PC-3 (cell line): ENCODE measurements around the gene AK1. TPM values are rescaled to one million over a fixed set of nuclear protein-coding genes. Genes with fewer than 3 reads are reported as not detected.

ENCODE experiments used
- ATAC-seq: fragments of 200-7000 bp; cut with Tn5 transposase; 2 replicates; pipeline ENCODE4 v1.9.1; 2020; ENCODE audit warnings: mild to moderate bottlenecking, moderate library complexity
- BruUV-seq: library from RNA; stranded (reverse); fragments of 400-500 nt; replicated peaks from 2 replicates; lab custom pipeline; 2021; lab: Mats Ljungman, UMichigan
- CTCF ChIA-PET: fragments of 300-600 bp; sonication (Branson Sonifier 250); formaldehyde crosslinking; loops from one replicate; lab custom pipeline; 2022; ENCODE audit warnings: antibody characterized with exemption; lab: Charles Lee
- POLR2A ChIA-PET: fragments of 300-600 bp; sonication (Branson Sonifier 250); formaldehyde crosslinking; loops from one replicate; lab custom pipeline; 2022; ENCODE audit warnings: antibody characterized with exemption; ENCODE audit not compliant: unreplicated experiment; lab: Charles Lee
- DNase-seq: peaks from one replicate; pipeline ENCODE4 v3.0.0-alpha.2; 2015
- H2AFZ ChIP-seq: fragments of 300-600 bp; sonication (generic); 2 replicates; pipeline ENCODE4 v1.6.0; 2016; ENCODE audit warnings: antibody characterized with exemption, low read length
- H3F3A ChIP-seq: fragments of 300-600 bp; sonication (generic); one replicate; pipeline ENCODE4 v1.6.0; 2017; ENCODE audit warnings: antibody characterized with exemption, low read length, control low read depth, mild to moderate bottlenecking; ENCODE audit not compliant: unreplicated experiment
- H3K27ac ChIP-seq: fragments of 300-600 bp; sonication (generic); 2 replicates; pipeline ENCODE4 v1.5.1; 2016; ENCODE audit warnings: mild to moderate bottlenecking, low read length
- H3K27me3 ChIP-seq: fragments of 300-600 bp; sonication (generic); 2 replicates; pipeline ENCODE4 v1.6.1; 2016; ENCODE audit warnings: low read length, mixed read lengths
- H3K36me3 ChIP-seq: fragments of 300-600 bp; sonication (generic); 2 replicates; pipeline ENCODE4 v1.6.1; 2016; ENCODE audit warnings: low read depth, mixed run types, low read length, mixed read lengths
- H3K4me1 ChIP-seq: fragments of 300-600 bp; sonication (generic); 2 replicates; pipeline ENCODE4 v1.5.1; 2016; ENCODE audit warnings: low read length; ENCODE audit not compliant: insufficient read depth
- H3K4me2 ChIP-seq: fragments of 300-600 bp; sonication (generic); 2 replicates; pipeline ENCODE4 v1.6.0; 2016; ENCODE audit warnings: low read length
- H3K4me3 ChIP-seq: fragments of 300-600 bp; sonication (generic); 2 replicates; pipeline ENCODE4 v1.5.1; 2016; ENCODE audit warnings: mild to moderate bottlenecking, low read length, mixed read lengths
- H3K79me2 ChIP-seq: fragments of 300-600 bp; sonication (generic); 2 replicates; pipeline ENCODE4 v1.6.1; 2017; ENCODE audit warnings: low read length, mixed read lengths
- H3K9ac ChIP-seq: fragments of 300-600 bp; sonication (generic); 2 replicates; pipeline ENCODE4 v1.6.0; 2016; ENCODE audit warnings: mild to moderate bottlenecking, low read length
- H3K9me2 ChIP-seq: fragments of 300-600 bp; sonication (generic); replicated peaks from 2 replicates; pipeline ENCODE4 v1.6.1; 2016; ENCODE audit warnings: mixed run types, low read length, mixed read lengths
- H3K9me3 ChIP-seq: fragments of 300-600 bp; sonication (generic); 2 replicates; pipeline ENCODE4 v1.6.1; 2016; ENCODE audit warnings: low read length, mixed read lengths
- H4K20me1 ChIP-seq: fragments of 300-600 bp; sonication (generic); 2 replicates; pipeline ENCODE4 v1.6.1; 2016; ENCODE audit warnings: low read length, mixed read lengths
- CTCF ChIP-seq: fragments of 300-600 bp; sonication (generic); conservative IDR thresholded peaks from 2 replicates; pipeline ENCODE4 v1.5.1; 2017; ENCODE audit warnings: antibody characterized with exemption, low read depth, mild to moderate bottlenecking, low read length
- EZH2 ChIP-seq: fragments of 300-600 bp; sonication (generic); IDR thresholded peaks from one replicate; pipeline ENCODE4 v1.6.1; 2017; ENCODE audit warnings: antibody characterized with exemption, mild to moderate bottlenecking, low read length; ENCODE audit not compliant: unreplicated experiment
- EZH2phosphoT487 ChIP-seq: fragments of 300-600 bp; sonication (generic); IDR thresholded peaks from 2 replicates; pipeline ENCODE4 v1.6.1; 2018; ENCODE audit warnings: mild to moderate bottlenecking, antibody characterized with exemption, low read length, borderline replicate concordance
- intact Hi-C: fragments of 100-400 bp; cut with micrococcal nuclease; formaldehyde crosslinking; loops from 2 replicates; pipeline ENCODE4 v1.9.0; 2023
- total RNA-seq: library from RNA; depleted of rRNA; stranded (reverse); fragments of >200 nt; gene quantifications from 2 replicates; pipeline ENCODE4 v1.2.3, GENCODE V29; 2014

The AK1 gene
- total RNA-seq, 1 experiment from 2014 or later: 79.1 TPM

DNA sequence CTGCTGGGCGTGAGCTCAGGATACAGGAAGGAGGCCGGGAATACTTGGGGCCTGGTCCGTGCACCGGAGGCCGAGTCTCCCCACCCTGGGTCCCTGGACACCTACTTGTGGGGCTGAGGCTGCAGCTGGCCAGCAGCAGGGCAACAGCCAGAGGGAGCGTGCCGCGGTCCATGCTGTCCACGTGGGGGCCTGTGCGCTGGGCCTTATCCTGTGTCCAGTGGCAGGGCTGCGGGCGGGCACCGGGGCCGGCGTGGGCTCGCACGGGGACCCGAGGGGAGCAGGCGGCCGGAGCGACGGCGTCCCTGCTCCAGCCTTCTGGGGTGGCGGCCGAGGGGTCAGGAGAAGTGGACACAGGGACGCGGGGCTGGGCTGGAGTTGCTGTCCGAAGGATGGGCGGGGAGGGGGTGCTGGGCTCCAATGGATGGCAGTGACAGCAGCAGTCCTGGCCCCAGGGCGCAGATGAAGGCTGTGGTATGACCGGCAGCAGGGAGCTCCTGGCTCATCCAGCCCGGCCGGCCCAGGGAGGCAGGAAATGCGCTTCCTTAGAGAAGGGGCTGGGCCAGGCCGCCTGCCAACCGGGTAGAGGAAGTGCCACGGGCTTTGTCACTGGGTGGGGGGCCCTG, 23.2 kb downstream of the AK1 start, which contains the start of gene ENG:
ENG (minus strand) TSS at position 475 of the 623 bp plus-strand sequence; CDS start at position 172, 303 bp downstream.
- H4K20me1 ChIP-seq: no peaks in the 10 kb centered on the region
- no peak within 1 kb of the TSS for H3K9ac ChIP-seq
- no peaks in the 10 kb centered on the region for H3K36me3 ChIP-seq
- POLR2A ChIA-PET: interaction anchor here (0.5 kb wide), 1 partner anchor 62 kb away, joined by 3 read pairs; the partner anchor contains the start of gene ST6GALNAC4
- BruUV-seq: no TSS peak
- TF ChIP-seq EZH2phosphoT487: no peak
- no peak for TF ChIP-seq CTCF
- no peak for TF ChIP-seq EZH2
- H3F3A ChIP-seq: no peaks in the 10 kb centered on the region
- H2AFZ ChIP-seq: no peak within 1 kb of the TSS
- H3K4me1 ChIP-seq: no peaks in the 10 kb centered on the region
- H3K9me3 ChIP-seq: 0 out of 2 replicates have a peak, but pooled peaks cover 3% of the 10 kb centered on the region
- peak within 1 kb of the TSS; percentile 22; the same call in 1 of the 2 replicates for H3K4me2 ChIP-seq
- H3K79me2 ChIP-seq: no peaks in the 10 kb centered on the region
- no peak within 1 kb of the TSS for H3K27ac ChIP-seq
- ATAC-seq: peak; percentile 62
- intact Hi-C loops: no loop called here
- DNase-seq: no peak
- H3K27me3 ChIP-seq: no peaks in the 10 kb centered on the region
- H3K9me2 ChIP-seq: no peaks in the 10 kb centered on the region
- no peak within 1 kb of the TSS for H3K4me3 ChIP-seq
- CTCF ChIA-PET: no interaction called here

- Histone ChIP-seq H3K27me3 (no peaks in the 10 kb centered on the region), H2AFZ (no peak overlapping the region), H3K4me2 (0 out of 2 replicates have a peak overlapping the region, but pooled peaks have one; percentile 22), H3K9me2 (no peaks in the 10 kb centered on the region), H3K9me3 (0 out of 2 replicates have a peak, but pooled peaks cover 7% of the 10 kb centered on the region), H3K4me1 (no peaks in the 10 kb centered on the region), H3K79me2 (no peaks in the 10 kb centered on the region), H3K36me3 (no peaks in the 10 kb centered on the region), H4K20me1 (no peaks in the 10 kb centered on the region), H3K4me3 (no peak overlapping the region), H3K27ac (no peak overlapping the region), H3K9ac (no peak overlapping the region), H3F3A (no peaks in the 10 kb centered on the region)
- BruUV-seq: no TSS peak
- TF ChIP-seq EZH2 (no peak), CTCF (no peak), EZH2phosphoT487 (no peak)
- ChIA-PET CTCF (no interaction called here), POLR2A (interaction anchor here (0.5 kb wide), 1 partner anchor 63 kb away, joined by 3 read pairs; the partner anchor contains the start of gene ST6GALNAC4)
- intact Hi-C loops: no loop called here
- no peak for ATAC-seq
- no peak for DNase-seq
These were observed 23.9 kb downstream of the AK1 start for GRCh38 chr9:127853312-127854183.
